ENCODE measurements around the gene ADSS1. TPM values are rescaled to one million over a fixed set of nuclear protein-coding genes. Genes with fewer than 3 reads are reported as not detected.

ADSS1 gene
- total and polyA plus RNA-seq, 2 donors (not counting 1 experiment from before 2014, with no cell fraction given): 2.2 to 3.5 TPM

- H3K4me3 ChIP-seq (replicated peaks in 1 of 4; ENCODE audit: control extremely low read depth in 1 of 4, insufficient read depth in 1 of 4, low read depth in 3 of 4, low read length in 4 of 4): no peak overlapping the region
- peaks cover 17% of the 10 kb centered on the region for H3K36me3 ChIP-seq (ENCODE audit: control insufficient read depth, insufficient read depth, low read length)
- no peak overlapping the region for H3K4me2 ChIP-seq (ENCODE audit: extremely low read depth, insufficient read depth, low read length)
- H3K79me2 ChIP-seq (ENCODE audit: control insufficient read depth, insufficient read depth, low read length): peaks cover 35% of the 10 kb centered on the region
- H2AFZ ChIP-seq (ENCODE audit: low read length): no peak overlapping the region
- H3K9ac ChIP-seq (ENCODE audit: insufficient read depth, low read length): no peak overlapping the region
- H3K27me3 ChIP-seq (ENCODE audit: control insufficient read depth, insufficient read depth, low read length): no peaks in the 10 kb centered on the region
- no peaks in the 10 kb centered on the region for H3K9me3 ChIP-seq (ENCODE audit: control insufficient read depth, insufficient read depth, low read depth, low read length)
- no peaks in the 10 kb centered on the region for H4K20me1 ChIP-seq (ENCODE audit: control insufficient read depth, extremely low read depth, insufficient read depth, low read length)
- no peaks in the 10 kb centered on the region for H3K4me1 ChIP-seq (ENCODE audit: control insufficient read depth, extremely low read depth, insufficient read depth, low read length)
- TF ChIP-seq EZH2 (IDR thresholded peaks at IDR 0.05; ENCODE audit: low read length, missing control alignments) (no peak), CTCF (conservative IDR thresholded peaks at IDR 0.05 in 1 of 2, IDR thresholded peaks at IDR 0.05 in 1 of 2; ENCODE audit: low read depth in 1 of 2, low read length in 2 of 2) (no peak)
- no peak for DNase-seq (ENCODE audit: low read depth in 2 of 2)
- no peak overlapping the region for H3K27ac ChIP-seq (ENCODE audit: insufficient read depth, low read length)
These were observed 63.7 kb downstream of the ADSS1 start for GRCh38 chr14:104787736-104788135.

GRCh38 chr14:104788161-104788818, 64.3 kb downstream of the ADSS1 start:
- peaks cover 17% of the 10 kb centered on the region for H3K36me3 ChIP-seq (ENCODE audit: control insufficient read depth, insufficient read depth, low read length)
- no peak overlapping the region for H3K27ac ChIP-seq (ENCODE audit: insufficient read depth, low read length)
- no peak for TF ChIP-seq EZH2 (IDR thresholded peaks at IDR 0.05; ENCODE audit: low read length, missing control alignments)
- no peak for TF ChIP-seq CTCF (conservative IDR thresholded peaks at IDR 0.05 in 1 of 2, IDR thresholded peaks at IDR 0.05 in 1 of 2; ENCODE audit: low read depth in 1 of 2, low read length in 2 of 2)
- no peaks in the 10 kb centered on the region for H3K9me3 ChIP-seq (ENCODE audit: control insufficient read depth, insufficient read depth, low read depth, low read length)
- no peak overlapping the region for H3K4me2 ChIP-seq (ENCODE audit: extremely low read depth, insufficient read depth, low read length)
- no peaks in the 10 kb centered on the region for H4K20me1 ChIP-seq (ENCODE audit: control insufficient read depth, extremely low read depth, insufficient read depth, low read length)
- peaks cover 41% of the 10 kb centered on the region for H3K79me2 ChIP-seq (ENCODE audit: control insufficient read depth, insufficient read depth, low read length)
- no peaks in the 10 kb centered on the region for H3K27me3 ChIP-seq (ENCODE audit: control insufficient read depth, insufficient read depth, low read length)
- no peak overlapping the region for H3K4me3 ChIP-seq (replicated peaks in 1 of 4; ENCODE audit: control extremely low read depth in 1 of 4, insufficient read depth in 1 of 4, low read depth in 3 of 4, low read length in 4 of 4)
- H3K9ac ChIP-seq (ENCODE audit: insufficient read depth, low read length): no peak overlapping the region
- no peak overlapping the region for H2AFZ ChIP-seq (ENCODE audit: low read length)
- no peak for DNase-seq (ENCODE audit: low read depth in 2 of 2)
- H3K4me1 ChIP-seq (ENCODE audit: control insufficient read depth, extremely low read depth, insufficient read depth, low read length): no peaks in the 10 kb centered on the region

- no peak for DNase-seq (ENCODE audit: low read depth in 2 of 2)
- Histone ChIP-seq H3K9me3 (ENCODE audit: control insufficient read depth, insufficient read depth, low read depth, low read length) (no peaks in the 10 kb centered on the region), H3K4me1 (ENCODE audit: control insufficient read depth, extremely low read depth, insufficient read depth, low read length) (peaks cover 4% of the 10 kb centered on the region), H3K4me3 (replicated peaks in 1 of 4; ENCODE audit: control extremely low read depth in 1 of 4, insufficient read depth in 1 of 4, low read depth in 3 of 4, low read length in 4 of 4) (no peak overlapping the region), H3K36me3 (ENCODE audit: control insufficient read depth, insufficient read depth, low read length) (peaks cover 17% of the 10 kb centered on the region), H3K79me2 (ENCODE audit: control insufficient read depth, insufficient read depth, low read length) (peaks cover 48% of the 10 kb centered on the region), H3K4me2 (ENCODE audit: extremely low read depth, insufficient read depth, low read length) (no peak overlapping the region), H3K27me3 (ENCODE audit: control insufficient read depth, insufficient read depth, low read length) (no peaks in the 10 kb centered on the region), H4K20me1 (ENCODE audit: control insufficient read depth, extremely low read depth, insufficient read depth, low read length) (no peaks in the 10 kb centered on the region), H2AFZ (ENCODE audit: low read length) (no peak overlapping the region), H3K9ac (ENCODE audit: insufficient read depth, low read length) (no peak overlapping the region), H3K27ac (ENCODE audit: insufficient read depth, low read length) (no peak overlapping the region)
- no peak for TF ChIP-seq CTCF (conservative IDR thresholded peaks at IDR 0.05 in 1 of 2, IDR thresholded peaks at IDR 0.05 in 1 of 2; ENCODE audit: low read depth in 1 of 2, low read length in 2 of 2)
- TF ChIP-seq EZH2 (IDR thresholded peaks at IDR 0.05; ENCODE audit: low read length, missing control alignments): no peak
These were observed 65.0 kb downstream of the ADSS1 start for GRCh38 chr14:104788873-104789663.

Measured in fibroblast of lung (primary cell).